ENCODE measurements around the gene MAF. TPM values are rescaled to one million over a fixed set of nuclear protein-coding genes. Genes with fewer than 3 reads are reported as not detected.

MAF gene
- polyA plus RNA-seq (2013, experiment 1 of 2): 32.9 TPM
- polyA plus RNA-seq (2013, experiment 2 of 2): 32.6 TPM

DNA sequence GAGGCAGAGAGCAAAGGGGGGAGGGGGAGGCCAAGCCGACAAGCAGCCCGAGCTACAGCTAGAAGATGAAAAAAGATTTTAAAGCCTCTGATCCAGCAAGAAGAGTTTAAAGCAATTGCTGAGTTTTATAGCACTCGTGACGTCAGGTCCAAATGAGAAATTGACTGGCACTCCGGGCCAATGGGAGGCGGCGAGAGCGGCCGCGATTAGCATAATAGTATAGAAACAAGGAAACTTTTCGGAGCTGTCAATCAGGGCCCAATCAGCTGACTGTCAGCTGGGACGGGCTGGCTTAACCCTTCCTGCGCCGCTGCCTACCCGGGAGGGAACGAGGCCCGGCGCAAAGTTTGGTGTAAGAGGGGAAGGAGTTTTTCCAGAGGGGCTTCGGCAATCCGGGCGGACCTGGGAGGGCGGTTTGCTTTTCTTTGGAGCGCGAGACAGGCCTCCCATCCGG lies at the start of gene MAF:
MAF (minus strand) TSS at position 100 of the 454 bp plus-strand sequence. CDS start 835 bp downstream, outside the sequence.
- Histone ChIP-seq H2AK5ac (ENCODE audit: low read length, severe bottlenecking) (peak within 1 kb of the TSS; percentile 55), H3K27me3 (ENCODE audit: control insufficient read depth in 1 of 2, insufficient read depth in 1 of 2, low read length in 2 of 2) (no peaks in the 10 kb centered on the region), H3K27ac (ENCODE audit: low read length, poor library complexity, severe bottlenecking) (peak within 1 kb of the TSS; percentile 94), H4K8ac (ENCODE audit: low read length) (peak within 1 kb of the TSS; percentile 94), H3K79me1 (replicated peaks; ENCODE audit: low read length, poor library complexity, severe bottlenecking) (no peaks in the 10 kb centered on the region), H3K23ac (ENCODE audit: low read length in 2 of 2) (peak within 1 kb of the TSS; percentile 39 to 72), H2BK12ac (ENCODE audit: low read length in 2 of 2) (peak within 1 kb of the TSS; percentile 38 to 70), H3K9ac (ENCODE audit: low read length) (peak within 1 kb of the TSS; percentile 95), H4K91ac (ENCODE audit: low read length) (peak within 1 kb of the TSS; percentile 98), H3K4me2 (ENCODE audit: low read length, poor library complexity, severe bottlenecking) (peak within 1 kb of the TSS; percentile 81), H3K14ac (ENCODE audit: low read length in 2 of 2) (peak within 1 kb of the TSS; percentile 66 to 99), H2AFZ (ENCODE audit: low read depth, low read length) (peak within 1 kb of the TSS; percentile 89), H3K4me1 (ENCODE audit: control insufficient read depth, insufficient read depth, low read depth, low read length) (peaks cover 1% of the 10 kb centered on the region), H2BK15ac (ENCODE audit: low read depth, poor library complexity, severe bottlenecking) (peak within 1 kb of the TSS; percentile 96), H3K4ac (ENCODE audit: low read depth in 1 of 2, low read length in 2 of 2) (peak within 1 kb of the TSS; percentile 91 to 93), H2BK120ac (ENCODE audit: low read depth, low read length) (peak within 1 kb of the TSS; percentile 92), H3K18ac (ENCODE audit: low read depth in 1 of 2, low read length in 2 of 2) (peak within 1 kb of the TSS; percentile 97 to 98), H3K9me3 (ENCODE audit: control insufficient read depth, low read length) (no peaks in the 10 kb centered on the region), H3K36me3 (ENCODE audit: control insufficient read depth in 1 of 2, insufficient read depth in 2 of 2, low read depth in 1 of 2, low read length in 2 of 2) (peaks cover 0 to 3% of the 10 kb centered on the region in 2 experiments), H3K4me3 (ENCODE audit: insufficient read depth in 1 of 2, low read depth in 1 of 2, low read length in 2 of 2) (peak within 1 kb of the TSS; percentile 74 to 89), H2BK5ac (ENCODE audit: low read depth, low read length, poor library complexity, severe bottlenecking) (peak within 1 kb of the TSS; percentile 97)
- under 1% methylated on average over 22 of the region's 25 CpGs for WGBS
- peak; percentile 97 for DNase-seq

DNA sequence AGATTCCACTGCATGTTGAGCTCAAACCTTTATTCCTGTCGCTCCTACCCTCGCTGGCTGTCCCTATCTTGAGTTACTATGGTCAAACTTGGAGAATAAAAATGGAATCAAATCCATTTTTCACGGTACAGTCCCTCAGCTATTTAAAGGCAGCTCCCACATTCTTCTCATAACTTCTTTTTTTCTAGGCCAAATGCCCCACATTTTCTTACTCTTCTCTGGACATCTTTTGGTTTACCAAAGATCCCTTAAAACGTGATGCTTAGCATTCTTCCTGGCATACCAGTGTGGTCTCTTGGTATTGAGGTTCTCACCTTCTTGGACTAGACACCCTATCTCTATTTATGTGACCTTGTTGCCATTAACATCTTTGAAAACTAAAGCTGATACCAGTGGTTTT lies 48.3 kb upstream of the MAF start:
- Histone ChIP-seq H3K9ac (ENCODE audit: low read length) (no peak overlapping the region), H3K4ac (ENCODE audit: low read depth in 1 of 2, low read length in 2 of 2) (no peak overlapping the region), H2BK120ac (ENCODE audit: low read depth, low read length) (no peak overlapping the region), H2AK5ac (ENCODE audit: low read length, severe bottlenecking) (no peak overlapping the region), H3K27ac (ENCODE audit: low read length, poor library complexity, severe bottlenecking) (no peak overlapping the region), H4K8ac (ENCODE audit: low read length) (no peak overlapping the region), H3K23ac (ENCODE audit: low read length in 2 of 2) (no peak overlapping the region), H2AFZ (ENCODE audit: low read depth, low read length) (no peak overlapping the region), H2BK12ac (ENCODE audit: low read length in 2 of 2) (no peak overlapping the region), H3K27me3 (ENCODE audit: control insufficient read depth in 1 of 2, insufficient read depth in 1 of 2, low read length in 2 of 2) (no peaks in the 10 kb centered on the region), H3K4me2 (ENCODE audit: low read length, poor library complexity, severe bottlenecking) (no peak overlapping the region), H2BK5ac (ENCODE audit: low read depth, low read length, poor library complexity, severe bottlenecking) (no peak overlapping the region), H3K18ac (ENCODE audit: low read depth in 1 of 2, low read length in 2 of 2) (no peak overlapping the region), H2BK15ac (ENCODE audit: low read depth, poor library complexity, severe bottlenecking) (no peak overlapping the region), H4K91ac (ENCODE audit: low read length) (no peak overlapping the region), H3K9me3 (ENCODE audit: control insufficient read depth, low read length) (no peaks in the 10 kb centered on the region), H3K14ac (ENCODE audit: low read length in 2 of 2) (no peak overlapping the region), H3K4me3 (ENCODE audit: insufficient read depth in 1 of 2, low read depth in 1 of 2, low read length in 2 of 2) (no peak overlapping the region), H3K36me3 (ENCODE audit: control insufficient read depth in 1 of 2, insufficient read depth in 2 of 2, low read depth in 1 of 2, low read length in 2 of 2) (no peaks in the 10 kb centered on the region), H3K4me1 (ENCODE audit: control insufficient read depth, insufficient read depth, low read depth, low read length) (peaks cover 11% of the 10 kb centered on the region), H3K79me1 (replicated peaks; ENCODE audit: low read length, poor library complexity, severe bottlenecking) (no peaks in the 10 kb centered on the region)
- 85% methylated on average over 4 of the region's 4 CpGs for WGBS
- DNase-seq: no peak

DNA sequence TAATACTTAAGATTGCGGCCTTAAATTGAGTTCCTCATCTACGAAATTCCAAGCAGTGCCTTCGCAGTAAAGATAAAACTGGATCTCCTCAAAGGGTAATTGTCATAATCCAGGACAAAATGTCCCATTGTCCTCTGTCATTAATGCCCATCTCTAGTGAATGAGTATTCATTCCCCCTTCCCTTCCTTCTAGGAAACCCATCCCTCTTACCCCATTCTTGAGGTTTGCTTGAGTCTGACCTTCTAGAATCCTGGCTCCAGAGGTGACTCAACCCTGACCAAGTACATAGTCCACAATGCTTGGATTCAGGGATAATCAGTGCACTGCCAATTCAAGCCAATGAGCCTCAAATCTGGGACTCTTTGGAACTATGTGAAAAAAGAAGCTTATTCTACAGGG lies 47.0 kb upstream of the MAF start:
- H3K36me3 ChIP-seq (ENCODE audit: control insufficient read depth in 1 of 2, insufficient read depth in 2 of 2, low read depth in 1 of 2, low read length in 2 of 2): no peaks in the 10 kb centered on the region
- no peak overlapping the region for H3K18ac ChIP-seq (ENCODE audit: low read depth in 1 of 2, low read length in 2 of 2)
- no peak overlapping the region for H2BK120ac ChIP-seq (ENCODE audit: low read depth, low read length)
- no peak overlapping the region for H2BK5ac ChIP-seq (ENCODE audit: low read depth, low read length, poor library complexity, severe bottlenecking)
- WGBS: 92% methylated on average over 3 of the region's 3 CpGs
- H3K14ac ChIP-seq (ENCODE audit: low read length in 2 of 2): no peak overlapping the region
- no peak for DNase-seq
- H3K27me3 ChIP-seq (ENCODE audit: control insufficient read depth in 1 of 2, insufficient read depth in 1 of 2, low read length in 2 of 2): no peaks in the 10 kb centered on the region
- no peak overlapping the region for H3K9ac ChIP-seq (ENCODE audit: low read length)
- H2AK5ac ChIP-seq (ENCODE audit: low read length, severe bottlenecking): peak overlapping the region; percentile 15
- no peak overlapping the region for H3K27ac ChIP-seq (ENCODE audit: low read length, poor library complexity, severe bottlenecking)
- no peak overlapping the region for H3K4me3 ChIP-seq (ENCODE audit: insufficient read depth in 1 of 2, low read depth in 1 of 2, low read length in 2 of 2)
- no peak overlapping the region for H4K91ac ChIP-seq (ENCODE audit: low read length)
- no peak overlapping the region for H3K23ac ChIP-seq (ENCODE audit: low read length in 2 of 2)
- H3K4me2 ChIP-seq (ENCODE audit: low read length, poor library complexity, severe bottlenecking): no peak overlapping the region
- no peak overlapping the region for H2AFZ ChIP-seq (ENCODE audit: low read depth, low read length)
- no peak overlapping the region for H4K8ac ChIP-seq (ENCODE audit: low read length)
- no peak overlapping the region for H2BK12ac ChIP-seq (ENCODE audit: low read length in 2 of 2)
- no peak overlapping the region for H2BK15ac ChIP-seq (ENCODE audit: low read depth, poor library complexity, severe bottlenecking)
- H3K79me1 ChIP-seq (replicated peaks; ENCODE audit: low read length, poor library complexity, severe bottlenecking): no peaks in the 10 kb centered on the region
- H3K9me3 ChIP-seq (ENCODE audit: control insufficient read depth, low read length): no peaks in the 10 kb centered on the region
- peaks cover 9% of the 10 kb centered on the region for H3K4me1 ChIP-seq (ENCODE audit: control insufficient read depth, insufficient read depth, low read depth, low read length)
- no peak overlapping the region for H3K4ac ChIP-seq (ENCODE audit: low read depth in 1 of 2, low read length in 2 of 2)

DNA sequence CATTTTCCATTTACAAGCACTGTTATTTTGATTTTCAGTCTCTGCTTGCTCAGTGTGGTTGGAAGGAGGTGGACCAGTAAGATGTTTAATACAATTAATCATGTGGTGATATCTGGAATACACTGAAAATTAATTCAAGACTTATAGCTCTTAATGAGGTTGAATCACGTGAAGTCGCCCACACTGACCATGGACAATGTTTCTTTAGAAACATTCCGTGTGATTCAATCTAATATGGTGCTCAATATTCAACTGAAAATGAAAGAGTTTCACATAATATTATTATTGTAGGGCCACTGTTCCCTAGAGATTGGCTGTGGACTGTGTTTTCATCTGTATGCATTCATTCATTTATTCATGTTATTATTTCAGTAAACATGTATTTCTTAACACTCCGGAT lies 45.2 kb upstream of the MAF start:
- no CpG with 5 or more reads among the region's 4 CpGs for WGBS
- Histone ChIP-seq H3K27me3 (ENCODE audit: control insufficient read depth in 1 of 2, insufficient read depth in 1 of 2, low read length in 2 of 2) (no peaks in the 10 kb centered on the region), H3K36me3 (ENCODE audit: control insufficient read depth in 1 of 2, insufficient read depth in 2 of 2, low read depth in 1 of 2, low read length in 2 of 2) (no peaks in the 10 kb centered on the region), H2BK120ac (ENCODE audit: low read depth, low read length) (no peak overlapping the region), H4K91ac (ENCODE audit: low read length) (no peak overlapping the region), H3K4me3 (ENCODE audit: insufficient read depth in 1 of 2, low read depth in 1 of 2, low read length in 2 of 2) (no peak overlapping the region), H3K79me1 (replicated peaks; ENCODE audit: low read length, poor library complexity, severe bottlenecking) (no peaks in the 10 kb centered on the region), H2BK5ac (ENCODE audit: low read depth, low read length, poor library complexity, severe bottlenecking) (no peak overlapping the region), H2BK15ac (ENCODE audit: low read depth, poor library complexity, severe bottlenecking) (no peak overlapping the region), H3K4me2 (ENCODE audit: low read length, poor library complexity, severe bottlenecking) (no peak overlapping the region), H4K8ac (ENCODE audit: low read length) (no peak overlapping the region), H2AFZ (ENCODE audit: low read depth, low read length) (no peak overlapping the region), H3K9ac (ENCODE audit: low read length) (no peak overlapping the region), H3K23ac (ENCODE audit: low read length in 2 of 2) (no peak overlapping the region), H3K14ac (ENCODE audit: low read length in 2 of 2) (no peak overlapping the region), H3K27ac (ENCODE audit: low read length, poor library complexity, severe bottlenecking) (peak overlapping the region; percentile 33), H2AK5ac (ENCODE audit: low read length, severe bottlenecking) (peak overlapping the region; percentile 68), H3K4ac (ENCODE audit: low read depth in 1 of 2, low read length in 2 of 2) (no peak overlapping the region), H3K9me3 (ENCODE audit: control insufficient read depth, low read length) (no peaks in the 10 kb centered on the region), H2BK12ac (ENCODE audit: low read length in 2 of 2) (no peak overlapping the region), H3K18ac (ENCODE audit: low read depth in 1 of 2, low read length in 2 of 2) (no peak overlapping the region), H3K4me1 (ENCODE audit: control insufficient read depth, insufficient read depth, low read depth, low read length) (peaks cover 10% of the 10 kb centered on the region)
- no peak for DNase-seq

All from mesenchymal stem cell (in vitro differentiated cells and primary cell).